CD4-positive, alpha-beta T cell treated with Interleukin-2 at 100 ng/mL for 4 hours (primary cell): ENCODE measurements around the gene WWOX.
"Not testable (repeated sequence)": the region's sequence is repeated elsewhere in the genome, so short reads cannot be mapped to it uniquely, and the experiment has no call there.

Source experiments
- DNase-seq: peaks from one replicate; pipeline ENCODE4 v3.0.0-alpha.2; 2020; ENCODE audit warnings: low spot score

WWOX gene

GRCh38 chr16:78099271-78100111 is at the start of gene WWOX:
WWOX (plus strand) TSS chr16:78099654.
- peak; percentile 97 for DNase-seq

GRCh38 chr16:78050734-78051400 is 48.6 kb upstream of the WWOX start:
- DNase-seq = no peak

- DNase-seq = no peak
These were observed 41.5 kb upstream of the WWOX start for GRCh38 chr16:78057803-78058564.

GRCh38 chr16:78059806-78060205 is 39.6 kb upstream of the WWOX start:
- not testable (repeated sequence) for DNase-seq

GRCh38 chr16:78060295-78060694 is 39.2 kb upstream of the WWOX start:
- no peak for DNase-seq

- no peak for DNase-seq
These were observed 38.6 kb upstream of the WWOX start for GRCh38 chr16:78060809-78061208.

- no peak for DNase-seq
These were observed 34.1 kb upstream of the WWOX start for GRCh38 chr16:78065319-78065718.

GRCh38 chr16:78069913-78070312 is 29.5 kb upstream of the WWOX start:
- no peak for DNase-seq

GRCh38 chr16:78072275-78072674 is 27.2 kb upstream of the WWOX start:
- no peak for DNase-seq

- no peak for DNase-seq
These were observed 23.7 kb upstream of the WWOX start for GRCh38 chr16:78075800-78076199.

- DNase-seq = no peak
These were observed 18.1 kb upstream of the WWOX start for GRCh38 chr16:78081341-78081740.

GRCh38 chr16:78091419-78091818 is 8.0 kb upstream of the WWOX start:
- DNase-seq = no peak

- no peak for DNase-seq
These were observed 6.7 kb upstream of the WWOX start for GRCh38 chr16:78092758-78093157.

- DNase-seq = no peak
These were observed 5.3 kb upstream of the WWOX start for GRCh38 chr16:78094166-78094565.

- DNase-seq = no peak
These were observed 4.5 kb upstream of the WWOX start for GRCh38 chr16:78094998-78095397.

GRCh38 chr16:78096386-78096785 is 3.1 kb upstream of the WWOX start:
- no peak for DNase-seq

- no peak for DNase-seq
These were observed 1.9 kb upstream of the WWOX start for GRCh38 chr16:78097548-78097947.

- no peak for DNase-seq
These were observed 1.4 kb upstream of the WWOX start for GRCh38 chr16:78098087-78098486.

GRCh38 chr16:78098595-78099270 is 721 bp upstream of the WWOX start:
- DNase-seq = no peak

GRCh38 chr16:78100112-78100467 is 636 bp downstream of the WWOX start:
- no peak for DNase-seq

- no peak for DNase-seq
These were observed 2.7 kb downstream of the WWOX start for GRCh38 chr16:78102122-78102660.

- DNase-seq = no peak
These were observed 3.4 kb downstream of the WWOX start for GRCh38 chr16:78102865-78103264.
